Activated CD4-positive, alpha-beta T cell treated with anti-CD3 and anti-CD28 coated beads for 48 hours (primary cell): ENCODE results near the gene MOV10.
"Not testable (repeated sequence)": the region's sequence is repeated elsewhere in the genome, so short reads cannot be mapped to it uniquely, and the experiment has no call there.

Experiments used
- DNase-seq: peaks from one replicate; pipeline ENCODE4 v3.0.0-alpha.2; 2020

Gene MOV10

GRCh38 chr1:112674440-112674985 is at the start of gene MOV10:
TSS of gene MOV10 (plus strand) at chr1:112674659. CDS start at chr1:112674913, 254 bp downstream.
- DNase-seq, result peak; percentile 72

- no peak for DNase-seq
These were observed 48.8 kb upstream of the MOV10 start for GRCh38 chr1:112625696-112626095.

GRCh38 chr1:112626193-112626592 is 48.3 kb upstream of the MOV10 start:
- no peak for DNase-seq

- no peak for DNase-seq
These were observed 47.6 kb upstream of the MOV10 start for GRCh38 chr1:112626887-112627286.

GRCh38 chr1:112628516-112628915 is 45.9 kb upstream of the MOV10 start:
- no peak for DNase-seq

GRCh38 chr1:112629256-112629655 is 45.2 kb upstream of the MOV10 start:
- DNase-seq, result no peak

GRCh38 chr1:112633628-112634027 is 40.8 kb upstream of the MOV10 start:
- DNase-seq, result no peak

GRCh38 chr1:112634367-112634766 is 40.1 kb upstream of the MOV10 start:
- DNase-seq, result no peak

- no peak for DNase-seq
These were observed 38.4 kb upstream of the MOV10 start for GRCh38 chr1:112636056-112636455.

- no peak for DNase-seq
These were observed 37.7 kb upstream of the MOV10 start for GRCh38 chr1:112636597-112637253.

GRCh38 chr1:112637254-112638109 is 37.0 kb upstream of the MOV10 start:
- DNase-seq, result no peak

GRCh38 chr1:112638110-112638428 is 36.4 kb upstream of the MOV10 start:
- DNase-seq, result no peak

GRCh38 chr1:112640437-112640836 is 34.0 kb upstream of the MOV10 start:
- not testable (repeated sequence) for DNase-seq

GRCh38 chr1:112643080-112643479 is 31.4 kb upstream of the MOV10 start:
- DNase-seq, result no peak

- no peak for DNase-seq
These were observed 28.2 kb upstream of the MOV10 start for GRCh38 chr1:112646225-112646624.

- DNase-seq, result no peak
These were observed 23.3 kb upstream of the MOV10 start for GRCh38 chr1:112651205-112651604.

- no peak for DNase-seq
These were observed 8.6 kb upstream of the MOV10 start for GRCh38 chr1:112665857-112666256.

GRCh38 chr1:112666946-112667345 is 7.5 kb upstream of the MOV10 start:
- DNase-seq, result no peak

- DNase-seq, result no peak
These were observed 2.5 kb upstream of the MOV10 start for GRCh38 chr1:112672009-112672408.

GRCh38 chr1:112672842-112673241 is 1.6 kb upstream of the MOV10 start:
- DNase-seq, result no peak

GRCh38 chr1:112673592-112674439 is 643 bp upstream of the MOV10 start:
- DNase-seq, result no peak

- DNase-seq, result peak; percentile 56
These were observed 698 bp downstream of the MOV10 start for GRCh38 chr1:112674986-112675727.
